HG02981 (cell line): ENCODE measurements around the gene DIP2C.

Source experiments
- ATAC-seq: cut with Tn5 transposase; IDR thresholded peaks from one replicate; pipeline ENCODE4 v1.9.1; 2021; ENCODE audit warnings: mild to moderate bottlenecking, moderate library complexity; ENCODE audit not compliant: unreplicated experiment

The DIP2C gene

GRCh38 chr10:627032-627992, 62.2 kb downstream of the DIP2C start:
- ATAC-seq, result no peak

GRCh38 chr10:625751-626711, 63.4 kb downstream of the DIP2C start:
- ATAC-seq, result no peak

- no peak for ATAC-seq
These were observed 64.2 kb downstream of the DIP2C start for GRCh38 chr10:625333-625696.

- ATAC-seq, result no peak
These were observed 64.7 kb downstream of the DIP2C start for GRCh38 chr10:624605-625332.

GRCh38 chr10:624312-624604, 65.2 kb downstream of the DIP2C start:
- no peak for ATAC-seq

- no peak for ATAC-seq
These were observed 65.8 kb downstream of the DIP2C start for GRCh38 chr10:623477-624311.

- ATAC-seq, result no peak
These were observed 66.5 kb downstream of the DIP2C start for GRCh38 chr10:623014-623413.

GRCh38 chr10:621981-622740, 67.3 kb downstream of the DIP2C start:
- no peak for ATAC-seq

- no peak for ATAC-seq
These were observed 68.0 kb downstream of the DIP2C start for GRCh38 chr10:621513-621912.

- no peak for ATAC-seq
These were observed 68.5 kb downstream of the DIP2C start for GRCh38 chr10:620971-621370.

GRCh38 chr10:620417-620816, 69.1 kb downstream of the DIP2C start:
- no peak for ATAC-seq

- ATAC-seq, result no peak
These were observed 69.8 kb downstream of the DIP2C start for GRCh38 chr10:619710-620109.

GRCh38 chr10:618229-618989, 71.1 kb downstream of the DIP2C start:
- no peak for ATAC-seq

GRCh38 chr10:617471-617870, 72.0 kb downstream of the DIP2C start:
- ATAC-seq, result no peak

- no peak for ATAC-seq
These were observed 73.8 kb downstream of the DIP2C start for GRCh38 chr10:615583-616152.

- no peak for ATAC-seq
These were observed 74.5 kb downstream of the DIP2C start for GRCh38 chr10:614790-615582.

- no peak for ATAC-seq
These were observed 75.2 kb downstream of the DIP2C start for GRCh38 chr10:614139-614711.
